Skeletal muscle satellite cell (primary cell): ENCODE measurements around the gene MYRIP.
A peak's percentile ranks its signal among the peaks of the same experiment; 100 is the strongest.
"Not testable (repeated sequence)": the region's sequence is repeated elsewhere in the genome, so short reads cannot be mapped to it uniquely, and the experiment has no call there.

Source experiments
- H3K27me3 ChIP-seq: 2 replicates; pipeline ENCODE4 v1.7.0; 2013; ENCODE audit warnings: low read length; ENCODE audit not compliant: control insufficient read depth, insufficient read depth
- H3K36me3 ChIP-seq: 2 replicates; pipeline ENCODE4 v1.7.0; 2013; ENCODE audit warnings: mild to moderate bottlenecking, control low read depth, low read length; ENCODE audit not compliant: insufficient read depth
- H3K4me1 ChIP-seq: 2 replicates; pipeline ENCODE4 v1.7.0; 2013; ENCODE audit warnings: low read length; ENCODE audit not compliant: control insufficient read depth, insufficient read depth
- H3K4me2 ChIP-seq: 2 replicates; pipeline ENCODE4 v1.7.0; 2013; ENCODE audit warnings: mild to moderate bottlenecking, low read length
- H3K4me3 ChIP-seq: 2 replicates; pipeline ENCODE4 v1.7.0; 2013; ENCODE audit warnings: low read length
- H3K9ac ChIP-seq: 2 replicates; pipeline ENCODE4 v1.7.0; 2013; ENCODE audit warnings: mild to moderate bottlenecking, low read depth, low read length, moderate library complexity
- H3K9me3 ChIP-seq: replicated peaks from 2 replicates; pipeline ENCODE4 v1.7.0; 2013; ENCODE audit warnings: mild to moderate bottlenecking, control low read depth, low read length

Gene MYRIP

GRCh38 chr3:40070816-40071215 lies 261.4 kb downstream of the MYRIP start:
- Histone ChIP-seq H3K4me3 (no peak overlapping the region), H3K9ac (no peak overlapping the region), H3K36me3 (no peaks in the 10 kb centered on the region), H3K4me2 (no peak overlapping the region), H3K27me3 (no peaks in the 10 kb centered on the region), H3K4me1 (peaks cover 4% of the 10 kb centered on the region), H3K9me3 (no peaks in the 10 kb centered on the region)

GRCh38 chr3:40071683-40072238 lies 262.4 kb downstream of the MYRIP start:
- no peak overlapping the region for H3K9ac ChIP-seq
- H3K4me3 ChIP-seq = no peak overlapping the region
- peaks cover 4% of the 10 kb centered on the region for H3K4me1 ChIP-seq
- no peaks in the 10 kb centered on the region for H3K9me3 ChIP-seq
- no peaks in the 10 kb centered on the region for H3K27me3 ChIP-seq
- H3K36me3 ChIP-seq = no peaks in the 10 kb centered on the region
- H3K4me2 ChIP-seq = no peak overlapping the region

- no peaks in the 10 kb centered on the region for H3K36me3 ChIP-seq
- no peak overlapping the region for H3K4me2 ChIP-seq
- no peak overlapping the region for H3K4me3 ChIP-seq
- no peaks in the 10 kb centered on the region for H3K27me3 ChIP-seq
- H3K9ac ChIP-seq = no peak overlapping the region
- H3K9me3 ChIP-seq = no peaks in the 10 kb centered on the region
- H3K4me1 ChIP-seq = peaks cover 5% of the 10 kb centered on the region
Measured at GRCh38 chr3:40073310-40074007, 264.1 kb downstream of the MYRIP start.

- H3K4me1 ChIP-seq = peaks cover 20% of the 10 kb centered on the region
- H3K27me3 ChIP-seq, H3K9me3 ChIP-seq, H3K4me3 ChIP-seq, H3K9ac ChIP-seq, H3K4me2 ChIP-seq, H3K36me3 ChIP-seq: not testable (repeated sequence)
Measured at GRCh38 chr3:40077139-40077538, 267.7 kb downstream of the MYRIP start.

GRCh38 chr3:40077828-40078492 lies 268.6 kb downstream of the MYRIP start:
- H3K4me3 ChIP-seq, H3K36me3 ChIP-seq, H3K9ac ChIP-seq, H3K4me2 ChIP-seq, H3K27me3 ChIP-seq, H3K9me3 ChIP-seq: not testable (repeated sequence)
- H3K4me1 ChIP-seq = peaks cover 20% of the 10 kb centered on the region

- no peaks in the 10 kb centered on the region for H3K9me3 ChIP-seq
- no peak overlapping the region for H3K4me2 ChIP-seq
- peak overlapping the region; percentile 39 for H3K9ac ChIP-seq
- no peaks in the 10 kb centered on the region for H3K27me3 ChIP-seq
- H3K36me3 ChIP-seq = no peaks in the 10 kb centered on the region
- peaks cover 20% of the 10 kb centered on the region for H3K4me1 ChIP-seq
- H3K4me3 ChIP-seq = no peak overlapping the region
Measured at GRCh38 chr3:40078590-40078989, 269.2 kb downstream of the MYRIP start.

GRCh38 chr3:40079203-40079846 lies 269.9 kb downstream of the MYRIP start:
- Histone ChIP-seq H3K9me3 (no peaks in the 10 kb centered on the region), H3K27me3 (no peaks in the 10 kb centered on the region), H3K4me3 (no peak overlapping the region), H3K4me2 (peak overlapping the region; percentile 34), H3K9ac (peak overlapping the region; percentile 56), H3K36me3 (no peaks in the 10 kb centered on the region), H3K4me1 (peaks cover 20% of the 10 kb centered on the region)

- peak overlapping the region; percentile 6 for H3K4me2 ChIP-seq
- no peaks in the 10 kb centered on the region for H3K9me3 ChIP-seq
- H3K36me3 ChIP-seq = no peaks in the 10 kb centered on the region
- no peak overlapping the region for H3K4me3 ChIP-seq
- H3K9ac ChIP-seq = peak overlapping the region; percentile 56
- H3K27me3 ChIP-seq = no peaks in the 10 kb centered on the region
- peaks cover 20% of the 10 kb centered on the region for H3K4me1 ChIP-seq
Measured at GRCh38 chr3:40079847-40080240, 270.4 kb downstream of the MYRIP start.

GRCh38 chr3:40083066-40083465 lies 273.7 kb downstream of the MYRIP start:
- no peaks in the 10 kb centered on the region for H3K27me3 ChIP-seq
- H3K9me3 ChIP-seq = no peaks in the 10 kb centered on the region
- no peaks in the 10 kb centered on the region for H3K36me3 ChIP-seq
- no peak overlapping the region for H3K9ac ChIP-seq
- H3K4me3 ChIP-seq = no peak overlapping the region
- no peak overlapping the region for H3K4me2 ChIP-seq
- H3K4me1 ChIP-seq = peaks cover 20% of the 10 kb centered on the region

- not testable (repeated sequence) for H3K9me3 ChIP-seq, H3K4me3 ChIP-seq, H3K27me3 ChIP-seq, H3K36me3 ChIP-seq, H3K4me2 ChIP-seq, H3K9ac ChIP-seq, H3K4me1 ChIP-seq
Measured at GRCh38 chr3:40084424-40084823, 275.0 kb downstream of the MYRIP start.

- no peak overlapping the region for H3K4me2 ChIP-seq
- H3K36me3 ChIP-seq = no peaks in the 10 kb centered on the region
- no peaks in the 10 kb centered on the region for H3K4me1 ChIP-seq
- no peaks in the 10 kb centered on the region for H3K27me3 ChIP-seq
- H3K9me3 ChIP-seq = no peaks in the 10 kb centered on the region
- no peak overlapping the region for H3K4me3 ChIP-seq
- H3K9ac ChIP-seq = no peak overlapping the region
Measured at GRCh38 chr3:40086890-40087883, 277.8 kb downstream of the MYRIP start.
